ENCODE results near the gene WDR48.
"Not testable (repeated sequence)": the region's sequence is repeated elsewhere in the genome, so short reads cannot be mapped to it uniquely, and the experiment has no call there.

WDR48 gene

DNA sequence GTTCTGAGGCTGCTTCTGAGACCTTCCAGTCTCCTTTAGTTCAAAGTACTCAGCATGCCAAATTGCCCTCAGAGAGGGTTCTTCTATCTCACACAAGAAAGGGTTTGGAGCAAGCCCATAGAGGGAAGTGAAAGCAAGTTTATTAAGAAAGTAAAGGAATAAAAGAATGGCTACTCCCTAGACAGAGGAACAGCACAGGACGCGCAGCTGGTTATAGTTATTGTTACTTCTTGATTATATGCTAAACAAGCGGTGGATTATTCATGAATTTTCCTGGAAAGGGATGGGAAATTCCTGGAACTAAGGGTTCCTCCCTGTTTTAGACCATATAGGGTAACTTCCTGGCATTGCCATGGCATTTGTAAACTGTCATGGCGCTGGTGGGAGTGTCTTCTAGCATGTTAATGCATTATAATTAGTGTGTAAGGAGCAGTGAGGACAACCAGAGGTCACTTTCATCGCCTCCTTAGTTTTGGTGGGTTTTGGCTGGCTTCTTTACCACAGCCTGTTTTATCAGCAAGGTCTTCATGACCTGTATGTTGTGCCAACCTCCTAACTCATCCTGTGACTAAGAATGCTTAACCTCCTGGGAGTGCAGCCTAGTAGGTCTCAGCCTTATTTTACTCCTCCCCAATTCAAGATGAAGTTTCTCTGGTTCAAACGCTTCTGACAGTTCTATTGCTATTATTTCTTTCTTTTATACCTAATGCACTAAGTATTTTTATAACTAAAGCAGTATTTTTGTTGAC, 26.4 kb upstream of the WDR48 start:
- Histone ChIP-seq H3K4me3 (ENCODE audit: low read depth in 1 of 2, low read length in 2 of 2) (no peak overlapping the region), H3K27me3 (ENCODE audit: control insufficient read depth in 1 of 2, insufficient read depth in 2 of 2, low read length in 2 of 2) (no peaks in the 10 kb centered on the region), H3K36me3 (ENCODE audit: insufficient read depth, low read length) (no peaks in the 10 kb centered on the region), H3K27ac (ENCODE audit: low read depth, low read length) (no peak overlapping the region), H3K4me1 (ENCODE audit: insufficient read depth, low read length) (no peaks in the 10 kb centered on the region), H3K9ac (ENCODE audit: low read length) (no peak overlapping the region), H3K9me3 (ENCODE audit: low read length) (no peaks in the 10 kb centered on the region)

DNA sequence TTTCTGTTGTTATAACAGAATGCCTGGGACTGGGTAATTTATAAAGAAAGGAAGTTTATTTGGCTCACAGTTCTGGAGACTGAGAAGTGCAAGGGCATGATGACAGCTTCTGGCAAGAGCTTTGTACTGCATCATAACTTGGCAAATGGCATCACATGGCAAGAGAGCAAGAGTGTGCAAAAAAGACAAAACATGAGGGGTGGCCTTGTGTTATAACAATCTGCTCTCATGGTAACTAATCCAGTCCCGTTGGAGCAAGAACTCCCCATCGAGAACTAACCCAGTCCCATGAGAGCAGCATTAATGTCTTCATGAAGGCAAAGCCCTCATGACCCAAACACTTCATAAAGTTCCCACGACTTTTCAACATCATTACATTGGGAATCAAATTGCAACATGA, 23.3 kb upstream of the WDR48 start:
- no peaks in the 10 kb centered on the region for H3K4me1 ChIP-seq (ENCODE audit: insufficient read depth, low read length)
- H3K4me3 ChIP-seq (ENCODE audit: low read depth in 1 of 2, low read length in 2 of 2), result no peak overlapping the region
- H3K9me3 ChIP-seq (ENCODE audit: low read length), result no peaks in the 10 kb centered on the region
- no peak overlapping the region for H3K27ac ChIP-seq (ENCODE audit: low read depth, low read length)
- H3K27me3 ChIP-seq (ENCODE audit: control insufficient read depth in 1 of 2, insufficient read depth in 2 of 2, low read length in 2 of 2), result no peaks in the 10 kb centered on the region
- H3K36me3 ChIP-seq (ENCODE audit: insufficient read depth, low read length), result no peaks in the 10 kb centered on the region
- H3K9ac ChIP-seq (ENCODE audit: low read length), result no peak overlapping the region

DNA sequence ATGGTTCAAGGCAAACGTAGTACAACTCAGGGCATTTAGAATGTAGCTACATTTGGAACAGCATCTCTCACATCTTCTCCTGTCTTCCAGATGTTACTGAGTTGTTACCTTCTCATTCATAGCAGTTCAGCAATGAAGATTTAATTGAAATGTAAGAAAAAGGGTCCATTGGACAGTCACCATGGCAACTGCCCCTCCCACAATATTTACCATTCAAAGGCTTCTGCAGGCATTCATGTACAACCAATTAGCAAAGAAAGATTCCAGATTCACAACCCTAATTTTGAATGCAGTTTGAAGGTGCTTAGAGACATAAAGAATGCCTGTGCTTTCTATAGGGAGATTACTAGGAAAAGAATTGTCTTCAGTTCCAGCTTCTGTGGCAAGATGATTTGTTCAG, 22.3 kb upstream of the WDR48 start:
- no peak overlapping the region for H3K4me3 ChIP-seq (ENCODE audit: low read depth in 1 of 2, low read length in 2 of 2)
- no peak overlapping the region for H3K9ac ChIP-seq (ENCODE audit: low read length)
- H3K27ac ChIP-seq (ENCODE audit: low read depth, low read length), result no peak overlapping the region
- H3K36me3 ChIP-seq (ENCODE audit: insufficient read depth, low read length), result no peaks in the 10 kb centered on the region
- no peaks in the 10 kb centered on the region for H3K4me1 ChIP-seq (ENCODE audit: insufficient read depth, low read length)
- H3K9me3 ChIP-seq (ENCODE audit: low read length), result no peaks in the 10 kb centered on the region
- H3K27me3 ChIP-seq (ENCODE audit: control insufficient read depth in 1 of 2, insufficient read depth in 2 of 2, low read length in 2 of 2), result no peaks in the 10 kb centered on the region

- H3K9ac ChIP-seq (ENCODE audit: low read length), result no peak overlapping the region
- no peaks in the 10 kb centered on the region for H3K36me3 ChIP-seq (ENCODE audit: insufficient read depth, low read length)
- H3K4me1 ChIP-seq (ENCODE audit: insufficient read depth, low read length), result no peaks in the 10 kb centered on the region
- H3K27ac ChIP-seq (ENCODE audit: low read depth, low read length), result no peak overlapping the region
- no peaks in the 10 kb centered on the region for H3K9me3 ChIP-seq (ENCODE audit: low read length)
- no peaks in the 10 kb centered on the region for H3K27me3 ChIP-seq (ENCODE audit: control insufficient read depth in 1 of 2, insufficient read depth in 2 of 2, low read length in 2 of 2)
- no peak overlapping the region for H3K4me3 ChIP-seq (ENCODE audit: low read depth in 1 of 2, low read length in 2 of 2)
Measured at GRCh38 chr3:39038165-39038564, 13.7 kb upstream of the WDR48 start.

- H3K4me1 ChIP-seq (ENCODE audit: insufficient read depth, low read length), result peaks cover 6% of the 10 kb centered on the region
- no peaks in the 10 kb centered on the region for H3K36me3 ChIP-seq (ENCODE audit: insufficient read depth, low read length)
- H3K27me3 ChIP-seq (ENCODE audit: control insufficient read depth in 1 of 2, insufficient read depth in 2 of 2, low read length in 2 of 2), result no peaks in the 10 kb centered on the region
- no peak overlapping the region for H3K4me3 ChIP-seq (ENCODE audit: low read depth in 1 of 2, low read length in 2 of 2)
- H3K9me3 ChIP-seq (ENCODE audit: low read length), result no peaks in the 10 kb centered on the region
- no peak overlapping the region for H3K9ac ChIP-seq (ENCODE audit: low read length)
- no peak overlapping the region for H3K27ac ChIP-seq (ENCODE audit: low read depth, low read length)
Measured at GRCh38 chr3:39050029-39050428, 1.8 kb upstream of the WDR48 start.

DNA sequence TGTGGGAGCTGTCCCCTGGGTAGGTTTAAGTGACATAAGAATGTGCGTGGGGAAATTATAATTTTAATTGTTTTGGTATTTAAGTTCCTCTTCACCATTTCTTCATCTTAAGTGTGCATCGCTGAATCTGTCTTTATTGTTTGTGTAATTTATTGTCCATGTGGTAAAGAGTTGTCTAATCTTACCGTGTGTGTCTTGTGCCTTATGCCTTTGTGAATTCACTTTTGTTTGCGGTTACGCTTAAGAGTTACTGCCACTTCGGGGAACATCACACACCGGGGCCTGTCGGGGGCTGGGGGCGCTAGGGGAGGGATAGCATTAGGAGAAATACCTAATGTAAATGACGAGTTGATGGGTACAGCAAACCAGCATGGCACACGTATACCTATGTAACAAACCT, 767 bp downstream of the WDR48 start:
- Histone ChIP-seq H3K27me3 (ENCODE audit: control insufficient read depth in 1 of 2, insufficient read depth in 2 of 2, low read length in 2 of 2) (no peaks in the 10 kb centered on the region), H3K4me3 (ENCODE audit: low read depth in 1 of 2, low read length in 2 of 2) (peak overlapping the region; percentile 78 to 96), H3K9ac (ENCODE audit: low read length) (peak overlapping the region; percentile 75), H3K27ac (ENCODE audit: low read depth, low read length) (peak overlapping the region; percentile 92), H3K4me1 (ENCODE audit: insufficient read depth, low read length) (peaks cover 6% of the 10 kb centered on the region), H3K36me3 (ENCODE audit: insufficient read depth, low read length) (no peaks in the 10 kb centered on the region), H3K9me3 (ENCODE audit: low read length) (no peaks in the 10 kb centered on the region)

DNA sequence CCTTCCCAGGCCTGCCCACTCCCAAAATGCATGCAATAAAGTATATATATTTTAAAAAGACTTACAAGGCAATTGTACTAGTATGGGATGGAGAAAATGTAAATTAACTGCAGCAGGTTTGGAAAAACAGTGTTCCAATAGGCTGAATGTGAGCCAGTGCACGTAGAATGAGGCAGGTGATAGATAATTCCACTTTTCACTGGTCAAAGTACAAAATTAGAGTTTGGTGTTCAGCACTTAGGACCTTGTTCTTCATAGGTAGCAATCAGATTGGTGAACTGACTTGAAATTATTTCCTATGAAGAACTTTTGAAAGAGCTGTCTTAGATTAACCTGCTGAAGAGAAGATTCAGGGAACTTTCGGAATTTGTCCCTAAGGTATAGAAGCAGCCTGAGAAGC, 1.9 kb downstream of the WDR48 start:
- H3K4me1 ChIP-seq (ENCODE audit: insufficient read depth, low read length), result peaks cover 10% of the 10 kb centered on the region
- no peaks in the 10 kb centered on the region for H3K27me3 ChIP-seq (ENCODE audit: control insufficient read depth in 1 of 2, insufficient read depth in 2 of 2, low read length in 2 of 2)
- no peak overlapping the region for H3K27ac ChIP-seq (ENCODE audit: low read depth, low read length)
- H3K4me3 ChIP-seq (ENCODE audit: low read depth in 1 of 2, low read length in 2 of 2), result no peak overlapping the region
- no peaks in the 10 kb centered on the region for H3K9me3 ChIP-seq (ENCODE audit: low read length)
- H3K9ac ChIP-seq (ENCODE audit: low read length), result no peak overlapping the region
- H3K36me3 ChIP-seq (ENCODE audit: insufficient read depth, low read length), result no peaks in the 10 kb centered on the region

GRCh38 chr3:39056151-39056550, 4.3 kb downstream of the WDR48 start:
- no peak overlapping the region for H3K4me3 ChIP-seq (ENCODE audit: low read depth in 1 of 2, low read length in 2 of 2)

GRCh38 chr3:39061228-39061627, 9.4 kb downstream of the WDR48 start:
- H3K9ac ChIP-seq (ENCODE audit: low read length); H3K36me3 ChIP-seq (ENCODE audit: insufficient read depth, low read length); H3K27me3 ChIP-seq (ENCODE audit: control insufficient read depth in 1 of 2, insufficient read depth in 2 of 2, low read length in 2 of 2); H3K27ac ChIP-seq (ENCODE audit: low read depth, low read length); H3K4me1 ChIP-seq (ENCODE audit: insufficient read depth, low read length); H3K4me3 ChIP-seq (ENCODE audit: low read depth in 1 of 2, low read length in 2 of 2); H3K9me3 ChIP-seq (ENCODE audit: low read length): not testable (repeated sequence)

More at GRCh38 chr3:39056151-39056550, 4.3 kb downstream of the WDR48 start:
- no peak overlapping the region for H3K9ac ChIP-seq (ENCODE audit: low read length)
- H3K27ac ChIP-seq (ENCODE audit: low read depth, low read length), result no peak overlapping the region
- H3K36me3 ChIP-seq (ENCODE audit: insufficient read depth, low read length), result no peaks in the 10 kb centered on the region
- no peaks in the 10 kb centered on the region for H3K9me3 ChIP-seq (ENCODE audit: low read length)
- H3K4me1 ChIP-seq (ENCODE audit: insufficient read depth, low read length), result peaks cover 10% of the 10 kb centered on the region
- no peaks in the 10 kb centered on the region for H3K27me3 ChIP-seq (ENCODE audit: control insufficient read depth in 1 of 2, insufficient read depth in 2 of 2, low read length in 2 of 2)

DNA sequence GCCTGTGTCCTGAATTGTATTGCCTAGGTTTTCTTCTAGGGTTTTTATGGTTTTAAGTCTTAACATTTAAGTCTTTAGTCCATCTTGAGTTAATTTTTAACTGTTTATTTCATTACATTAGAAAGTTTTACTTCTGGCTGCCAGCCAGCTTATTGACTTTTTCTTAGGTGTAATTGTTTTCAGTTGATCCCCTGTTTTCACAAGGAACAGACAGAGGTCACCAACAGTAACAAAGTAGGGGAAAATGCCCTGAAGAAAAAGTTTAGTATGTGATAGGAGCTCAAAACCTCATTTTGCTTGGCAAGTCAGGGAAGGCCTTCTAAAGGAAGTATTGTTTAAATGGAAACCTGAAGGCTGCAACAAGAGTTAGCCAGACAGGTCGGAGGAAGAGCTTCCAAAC, 10.4 kb downstream of the WDR48 start:
- Histone ChIP-seq H3K4me3 (ENCODE audit: low read depth in 1 of 2, low read length in 2 of 2) (no peak overlapping the region), H3K27ac (ENCODE audit: low read depth, low read length) (no peak overlapping the region), H3K4me1 (ENCODE audit: insufficient read depth, low read length) (peaks cover 4% of the 10 kb centered on the region), H3K9me3 (ENCODE audit: low read length) (no peaks in the 10 kb centered on the region), H3K36me3 (ENCODE audit: insufficient read depth, low read length) (peaks cover 9% of the 10 kb centered on the region), H3K27me3 (ENCODE audit: control insufficient read depth in 1 of 2, insufficient read depth in 2 of 2, low read length in 2 of 2) (no peaks in the 10 kb centered on the region), H3K9ac (ENCODE audit: low read length) (no peak overlapping the region)

DNA sequence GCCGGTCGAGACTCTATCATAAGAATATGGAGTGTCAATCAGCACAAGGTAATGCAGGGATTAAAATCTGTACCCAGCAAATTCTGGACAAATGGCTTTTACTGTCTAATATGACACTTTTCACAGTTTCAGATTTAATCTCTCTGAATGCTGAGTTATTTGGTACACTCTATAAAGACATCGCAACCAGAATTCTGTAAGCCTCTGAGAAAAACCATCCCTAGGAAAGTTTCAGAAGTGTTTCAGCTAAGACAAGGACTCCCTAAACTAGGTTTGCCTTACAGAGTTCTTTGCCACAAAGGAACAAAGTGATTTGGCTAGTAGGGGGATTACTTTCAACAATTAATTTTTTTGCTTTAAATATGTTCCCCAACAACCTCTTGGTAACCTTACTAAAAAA, 11.3 kb downstream of the WDR48 start:
- Histone ChIP-seq H3K36me3 (ENCODE audit: insufficient read depth, low read length) (peaks cover 14% of the 10 kb centered on the region), H3K4me1 (ENCODE audit: insufficient read depth, low read length) (peaks cover 2% of the 10 kb centered on the region), H3K4me3 (ENCODE audit: low read depth in 1 of 2, low read length in 2 of 2) (no peak overlapping the region), H3K27ac (ENCODE audit: low read depth, low read length) (no peak overlapping the region), H3K9ac (ENCODE audit: low read length) (no peak overlapping the region), H3K27me3 (ENCODE audit: control insufficient read depth in 1 of 2, insufficient read depth in 2 of 2, low read length in 2 of 2) (no peaks in the 10 kb centered on the region), H3K9me3 (ENCODE audit: low read length) (no peaks in the 10 kb centered on the region)

DNA sequence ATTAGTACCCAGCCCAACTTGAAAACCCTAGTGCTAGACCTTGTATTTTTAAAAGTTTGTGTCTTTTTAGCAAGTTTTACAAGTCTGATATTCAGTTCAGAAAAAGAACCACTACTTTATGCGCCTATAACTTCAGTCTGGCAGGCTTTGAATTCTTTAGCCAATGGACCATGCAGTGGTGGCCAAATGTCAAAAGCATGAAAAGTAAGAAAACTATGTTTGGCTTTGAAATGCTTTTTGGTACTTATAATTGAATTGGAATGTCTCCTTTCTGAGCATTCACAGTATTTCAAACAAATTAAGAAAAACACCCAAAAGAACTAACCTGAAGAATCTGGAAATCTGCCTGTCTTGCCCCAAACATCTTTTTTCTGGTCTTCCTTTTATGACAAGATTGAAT, 12.8 kb downstream of the WDR48 start:
- Histone ChIP-seq H3K27ac (ENCODE audit: low read depth, low read length) (no peak overlapping the region), H3K9me3 (ENCODE audit: low read length) (no peaks in the 10 kb centered on the region), H3K9ac (ENCODE audit: low read length) (no peak overlapping the region), H3K36me3 (ENCODE audit: insufficient read depth, low read length) (peaks cover 14% of the 10 kb centered on the region), H3K4me1 (ENCODE audit: insufficient read depth, low read length) (no peaks in the 10 kb centered on the region), H3K4me3 (ENCODE audit: low read depth in 1 of 2, low read length in 2 of 2) (no peak overlapping the region), H3K27me3 (ENCODE audit: control insufficient read depth in 1 of 2, insufficient read depth in 2 of 2, low read length in 2 of 2) (no peaks in the 10 kb centered on the region)

Data from muscle layer of colon (tissue), 2 donors.